HG03442 (cell line): ENCODE measurements around the gene FHDC1.

Experiments used
- ATAC-seq: cut with Tn5 transposase; IDR thresholded peaks from one replicate; pipeline ENCODE4 v1.9.1; 2021; ENCODE audit warnings: mild to moderate bottlenecking, moderate library complexity; ENCODE audit not compliant: unreplicated experiment

Gene FHDC1

GRCh38 chr4:153027866-153028265 is 91.7 kb downstream of the FHDC1 start:
- no peak for ATAC-seq

GRCh38 chr4:153028535-153028934 is 92.4 kb downstream of the FHDC1 start:
- ATAC-seq, result no peak
